Gastroesophageal sphincter (tissue), 3 donors: ENCODE data around the gene MRPS18A.

Experiments used
- CTCF ChIP-seq, 4 experiments: fragments of 200-600 bp in 2 of 4; fragments of 450-650 bp in 2 of 4; sonication (generic) in 1 of 4; IDR thresholded peaks; one replicate each; pipeline ENCODE4 v1.5.1; 2017 to 2019; ENCODE audit warnings: antibody characterized with exemption in 4 of 4, mild to moderate bottlenecking in 2 of 4, moderate library complexity in 2 of 4
- EP300 ChIP-seq: sonication (generic); formaldehyde crosslinking; IDR thresholded peaks from one replicate; pipeline ENCODE4 v1.6.1; 2017; ENCODE audit warnings: antibody characterized with exemption, mild to moderate bottlenecking
- POLR2A ChIP-seq, 2 donors: fragments of 450-650 bp; IDR thresholded peaks; one replicate each; pipeline ENCODE4 v1.6.1; 2017; ENCODE audit warnings: antibody characterized with exemption in 2 of 2, mild to moderate bottlenecking in 2 of 2, moderate library complexity in 1 of 2
- POLR2AphosphoS5 ChIP-seq: sonication (generic); formaldehyde crosslinking; IDR thresholded peaks from one replicate; pipeline ENCODE4 v1.6.1; 2017; ENCODE audit warnings: antibody characterized with exemption

- no peak for TF ChIP-seq CTCF (IDR thresholded peaks at IDR 0.05)
- no peak for TF ChIP-seq POLR2A (IDR thresholded peaks at IDR 0.05)
- TF ChIP-seq POLR2AphosphoS5 = no peak
- no peak for TF ChIP-seq EP300
Observed at GRCh38 chr6:43719511-43719910, 31.9 kb upstream of the MRPS18A start.
